DND-41 (cell line): ENCODE results near the gene CACNA1A.
A peak's percentile ranks its signal among the peaks of the same experiment; 100 is the strongest.

Source experiments
- ATAC-seq: fragments of 200-7000 bp; cut with Tn5 transposase; 3 replicates; pipeline ENCODE4 v1.9.1; 2021; ENCODE audit warnings: low read depth; ENCODE audit not compliant: insufficient read depth
- DNase-seq: peaks from one replicate; pipeline ENCODE4 v3.0.0-alpha.2; 2020
- H2AFZ ChIP-seq: 2 replicates; pipeline ENCODE4 v1.6.0; 2012; ENCODE audit warnings: low read depth, low read length
- H3K27ac ChIP-seq: 2 replicates; pipeline ENCODE4 v1.5.1; 2012; ENCODE audit warnings: low read length, inconsistent platforms
- H3K27me3 ChIP-seq: fragments of 200-600 bp; sonication (generic); 2 replicates; pipeline ENCODE4 v1.6.0; 2012; ENCODE audit warnings: low read length, mild to moderate bottlenecking, inconsistent platforms; ENCODE audit not compliant: insufficient read depth, poor library complexity
- H3K36me3 ChIP-seq: 2 replicates; pipeline ENCODE4 v1.5.1; 2012; ENCODE audit warnings: low read length, inconsistent platforms; ENCODE audit not compliant: insufficient read depth
- H3K4me1 ChIP-seq: 2 replicates; pipeline ENCODE4 v1.5.1; 2012; ENCODE audit warnings: mild to moderate bottlenecking, low read length; ENCODE audit not compliant: insufficient read depth
- H3K4me2 ChIP-seq: 2 replicates; pipeline ENCODE4 v1.6.0; 2012; ENCODE audit warnings: mild to moderate bottlenecking, moderate library complexity, low read length, inconsistent platforms; ENCODE audit not compliant: insufficient read depth
- H3K4me3 ChIP-seq, 2 experiments: fragments of 200-600 bp in 1 of 2; shearing (Covaris generic) in 1 of 2; 2 replicates each; pipeline ENCODE4 v1.5.1; 2012 to 2016; ENCODE audit warnings: inconsistent platforms in 2 of 2, low read length in 2 of 2, mild to moderate bottlenecking in 2 of 2, low read depth in 1 of 2, moderate library complexity in 1 of 2
- H3K79me2 ChIP-seq: 2 replicates; pipeline ENCODE4 v1.6.0; 2012; ENCODE audit warnings: low read length, inconsistent platforms; ENCODE audit not compliant: insufficient read depth
- H3K9ac ChIP-seq: 2 replicates; pipeline ENCODE4 v1.6.0; 2012; ENCODE audit warnings: low read depth, mild to moderate bottlenecking, inconsistent platforms, low read length, moderate library complexity
- H3K9me3 ChIP-seq: 2 replicates; pipeline ENCODE4 v1.5.1; 2012; ENCODE audit warnings: low read length, moderate library complexity, mild to moderate bottlenecking, inconsistent platforms; ENCODE audit not compliant: insufficient read depth, severe bottlenecking
- H4K20me1 ChIP-seq: 2 replicates; pipeline ENCODE4 v1.6.0; 2012; ENCODE audit warnings: low read length; ENCODE audit not compliant: insufficient read depth
- CTCF ChIP-seq: IDR thresholded peaks from 2 replicates; pipeline ENCODE4 v1.5.1; 2012; ENCODE audit warnings: borderline replicate concordance, low read length, moderate library complexity, mild to moderate bottlenecking; ENCODE audit not compliant: poor library complexity, severe bottlenecking; ENCODE audit errors: extremely low read depth
- EZH2 ChIP-seq: IDR thresholded peaks from 3 replicates; pipeline ENCODE4 v1.6.1; 2012; ENCODE audit warnings: borderline replicate concordance, low read depth, mild to moderate bottlenecking, moderate library complexity, low read length, inconsistent platforms; ENCODE audit not compliant: severe bottlenecking

Gene CACNA1A

GRCh38 chr19:13212759-13213330 is 293.4 kb downstream of the CACNA1A start:
- Histone ChIP-seq H3K36me3 (no peaks in the 10 kb centered on the region), H3K27ac (no peak overlapping the region), H4K20me1 (no peaks in the 10 kb centered on the region), H2AFZ (no peak overlapping the region), H3K9ac (no peak overlapping the region), H3K4me1 (no peaks in the 10 kb centered on the region), H3K9me3 (no peaks in the 10 kb centered on the region), H3K4me3 (no peak overlapping the region), H3K4me2 (no peak overlapping the region), H3K27me3 (no peaks in the 10 kb centered on the region), H3K79me2 (no peaks in the 10 kb centered on the region)
- peak; percentile 64 for DNase-seq
- TF ChIP-seq CTCF, result peak; percentile 81
- no peak for TF ChIP-seq EZH2
- peak; percentile 74 for ATAC-seq

- Histone ChIP-seq H4K20me1 (no peaks in the 10 kb centered on the region), H3K9ac (no peak overlapping the region), H3K27me3 (no peaks in the 10 kb centered on the region), H3K9me3 (no peaks in the 10 kb centered on the region), H3K4me3 (no peak overlapping the region), H3K4me2 (no peak overlapping the region), H3K79me2 (no peaks in the 10 kb centered on the region), H3K4me1 (no peaks in the 10 kb centered on the region), H2AFZ (no peak overlapping the region), H3K27ac (no peak overlapping the region), H3K36me3 (no peaks in the 10 kb centered on the region)
- TF ChIP-seq CTCF (no peak), EZH2 (no peak)
- no peak for ATAC-seq
- DNase-seq, result no peak
Measured at GRCh38 chr19:13211426-13212308, 294.6 kb downstream of the CACNA1A start.

- ATAC-seq (no peak), DNase-seq (no peak)
- Histone ChIP-seq H3K4me3 (no peak overlapping the region), H3K4me1 (no peaks in the 10 kb centered on the region), H3K27ac (no peak overlapping the region), H3K27me3 (no peaks in the 10 kb centered on the region), H3K36me3 (no peaks in the 10 kb centered on the region), H3K9me3 (no peaks in the 10 kb centered on the region), H3K79me2 (no peaks in the 10 kb centered on the region), H4K20me1 (no peaks in the 10 kb centered on the region), H2AFZ (no peak overlapping the region), H3K9ac (no peak overlapping the region), H3K4me2 (no peak overlapping the region)
- no peak for TF ChIP-seq CTCF
- no peak for TF ChIP-seq EZH2
Measured at GRCh38 chr19:13210941-13211340, 295.3 kb downstream of the CACNA1A start.
